NCI-H526 (cell line): Measurements from ENCODE around the gene KLHL22.

Experiments
- DNase-seq, 2 experiments: peaks; one replicate each; lab custom pipeline; 2025; lab: John Stamatoyannopoulos, UW

KLHL22 gene

DNA sequence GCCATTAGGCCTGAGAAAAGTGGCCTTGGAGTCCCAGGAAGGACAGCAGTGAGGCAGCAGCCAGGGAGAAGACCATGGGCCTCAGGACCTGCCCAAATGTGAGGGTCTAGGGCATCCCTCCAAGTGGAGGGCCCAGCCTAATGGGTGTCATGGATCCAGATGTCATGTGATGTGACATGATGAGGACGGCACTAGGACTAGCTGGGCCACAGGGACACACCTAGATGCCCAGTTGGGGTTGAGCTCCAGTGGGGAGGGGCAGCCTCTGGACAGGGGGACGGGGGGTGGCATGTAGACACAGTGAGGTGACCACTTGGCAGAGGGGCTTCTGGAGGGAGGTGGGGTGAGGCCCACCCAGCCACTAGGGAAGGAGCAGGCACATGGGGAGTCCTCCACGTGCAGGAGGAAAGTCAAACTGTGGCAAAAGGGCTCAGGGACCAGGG is 63.3 kb downstream of the KLHL22 start:
- DNase-seq = no peak

DNA sequence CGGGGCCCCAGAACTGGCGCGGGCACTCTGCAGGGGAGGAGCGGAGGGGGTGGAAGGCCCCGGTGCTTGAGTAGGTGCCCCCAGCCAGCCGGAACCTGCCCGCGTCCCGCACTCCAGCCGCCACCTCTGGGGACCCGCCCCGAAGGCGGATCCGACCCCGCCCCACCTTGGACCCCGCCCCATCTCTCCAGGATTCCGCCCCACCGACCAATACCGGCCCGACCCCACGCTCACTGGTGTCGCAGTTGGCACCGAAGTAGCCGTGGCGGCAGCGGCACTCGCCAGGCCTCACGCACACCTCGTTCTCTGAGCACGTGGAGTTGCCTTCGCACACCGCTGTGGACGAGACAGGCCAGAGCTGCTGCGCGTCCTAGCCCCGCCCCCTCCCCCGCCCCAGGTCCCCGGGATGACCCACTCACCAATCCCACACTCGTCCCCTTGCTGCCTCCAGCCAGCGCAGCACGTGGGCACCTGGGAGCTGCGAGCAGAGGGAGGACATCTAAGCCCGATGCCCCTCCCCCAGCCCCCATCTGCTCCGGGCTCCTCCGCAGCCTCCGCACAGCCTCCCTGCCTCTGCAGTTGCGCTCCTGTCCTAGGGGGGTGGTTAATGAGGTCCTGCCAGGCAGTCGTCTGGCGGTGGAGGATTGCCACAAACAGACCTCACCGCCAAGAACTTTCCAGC is 63.9 kb downstream of the KLHL22 start:
- no peak for DNase-seq

DNA sequence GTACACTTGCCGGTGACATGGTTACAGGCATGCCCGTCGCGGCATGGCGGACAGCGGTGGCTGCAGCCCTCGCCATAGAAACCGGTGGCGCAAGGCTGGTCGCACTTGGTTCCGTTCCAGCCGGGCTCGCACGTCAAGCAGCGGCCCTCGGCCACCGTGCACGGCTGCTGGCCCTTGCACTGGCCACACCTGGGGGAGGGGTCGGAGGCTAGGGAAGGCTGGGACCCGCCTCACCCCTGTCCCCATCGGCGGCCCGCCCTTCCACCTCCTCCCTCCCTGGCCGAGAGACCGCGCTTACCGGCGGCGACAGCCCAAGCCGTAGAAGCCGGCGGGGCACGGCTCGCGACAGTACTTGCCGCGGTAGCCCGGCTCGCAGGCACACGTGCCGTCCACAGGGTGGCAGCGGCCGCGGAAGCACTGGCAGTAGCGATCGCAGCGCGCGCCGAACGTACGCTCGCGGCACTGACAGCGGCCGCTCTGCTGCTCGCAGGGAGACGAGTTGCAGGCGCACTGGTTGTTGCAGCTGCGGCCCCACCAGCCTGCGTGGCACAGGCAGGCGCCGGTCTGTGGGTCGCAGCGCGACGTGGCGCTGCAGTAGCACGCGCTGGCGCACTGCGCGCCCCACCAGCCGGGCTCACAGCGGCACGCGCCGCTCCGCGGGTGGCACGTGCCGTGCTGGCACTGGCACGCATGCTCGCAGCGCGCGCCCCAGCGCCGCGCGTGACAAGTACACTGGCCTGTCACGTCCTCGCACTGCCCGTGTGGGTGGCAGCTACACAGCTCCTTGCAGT is 64.7 kb downstream of the KLHL22 start:
- DNase-seq = peak; percentile 22 to 76

DNA sequence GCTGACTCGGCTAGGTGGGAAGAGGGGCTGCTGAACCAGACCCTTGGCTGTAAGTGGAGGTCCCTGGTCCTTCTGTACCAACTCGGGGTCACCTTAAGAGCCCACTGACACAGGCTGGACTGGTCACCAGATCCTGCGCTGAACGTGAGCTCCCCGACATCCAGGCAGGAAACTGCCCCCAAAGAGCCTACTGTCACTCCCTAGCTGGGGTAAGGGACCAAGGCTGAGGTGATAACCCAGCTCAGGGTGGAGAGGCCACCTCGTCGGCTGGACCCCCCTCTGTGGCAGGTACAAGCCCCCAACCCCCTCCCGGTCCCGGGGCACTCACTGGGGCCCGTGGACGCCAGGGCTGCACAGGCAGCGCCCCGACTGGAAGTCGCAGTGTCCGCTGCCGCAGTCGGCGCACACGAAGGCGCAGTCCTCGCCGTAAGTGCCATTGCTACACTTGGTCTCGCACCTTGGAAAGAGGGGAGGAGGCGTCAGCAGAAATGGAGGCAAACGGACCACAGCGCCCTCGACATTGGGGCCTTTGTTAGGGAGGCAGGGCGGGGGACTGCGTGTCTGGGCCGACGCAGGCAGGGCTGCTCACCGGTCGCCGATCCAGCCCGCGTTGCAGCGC is 65.4 kb downstream of the KLHL22 start:
- peak in 1 of 2 experiments; percentile 40 for DNase-seq

DNA sequence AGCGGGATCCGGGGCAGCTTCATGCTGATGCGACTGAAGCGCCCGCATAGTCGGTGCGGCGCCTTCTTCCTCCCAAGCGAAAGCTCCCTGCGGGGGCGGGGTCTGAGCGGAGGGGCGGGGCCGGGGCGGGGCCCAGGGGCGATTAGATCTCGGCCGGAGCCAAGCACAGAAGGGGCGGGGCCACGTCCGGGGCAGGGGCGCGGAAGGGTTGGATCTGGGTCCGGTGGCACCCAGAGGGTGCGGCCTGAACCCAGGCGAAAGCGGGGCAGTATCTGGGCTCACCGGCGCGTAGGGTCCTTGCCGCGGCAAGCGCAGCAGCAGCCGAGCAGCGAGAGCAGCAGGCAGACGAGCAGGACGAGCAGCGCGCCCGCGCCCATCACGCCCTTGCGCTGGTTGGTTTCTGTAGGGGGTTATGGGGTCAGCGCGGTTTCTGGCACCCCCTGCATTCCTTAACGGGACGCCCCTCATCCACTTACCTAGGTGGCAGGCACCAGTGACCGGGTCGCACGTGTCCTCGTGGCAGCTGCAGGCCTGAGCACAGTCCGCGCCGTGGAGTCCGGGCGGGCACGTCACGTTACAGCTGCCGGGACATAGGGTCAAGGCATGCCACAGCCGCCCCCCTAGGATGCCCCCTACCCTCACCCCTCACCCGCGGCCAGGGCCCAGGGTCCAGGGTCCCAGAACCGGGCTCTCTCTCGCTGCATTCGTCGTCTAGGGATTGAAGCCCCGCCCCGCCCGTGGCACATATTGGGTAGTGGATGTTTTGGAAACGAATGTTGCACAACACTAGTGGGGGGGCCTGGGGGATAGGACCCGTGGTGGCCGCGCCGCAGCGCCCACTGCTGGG is 66.1 kb downstream of the KLHL22 start:
- peak in 1 of 2 experiments; percentile 62 for DNase-seq

DNA sequence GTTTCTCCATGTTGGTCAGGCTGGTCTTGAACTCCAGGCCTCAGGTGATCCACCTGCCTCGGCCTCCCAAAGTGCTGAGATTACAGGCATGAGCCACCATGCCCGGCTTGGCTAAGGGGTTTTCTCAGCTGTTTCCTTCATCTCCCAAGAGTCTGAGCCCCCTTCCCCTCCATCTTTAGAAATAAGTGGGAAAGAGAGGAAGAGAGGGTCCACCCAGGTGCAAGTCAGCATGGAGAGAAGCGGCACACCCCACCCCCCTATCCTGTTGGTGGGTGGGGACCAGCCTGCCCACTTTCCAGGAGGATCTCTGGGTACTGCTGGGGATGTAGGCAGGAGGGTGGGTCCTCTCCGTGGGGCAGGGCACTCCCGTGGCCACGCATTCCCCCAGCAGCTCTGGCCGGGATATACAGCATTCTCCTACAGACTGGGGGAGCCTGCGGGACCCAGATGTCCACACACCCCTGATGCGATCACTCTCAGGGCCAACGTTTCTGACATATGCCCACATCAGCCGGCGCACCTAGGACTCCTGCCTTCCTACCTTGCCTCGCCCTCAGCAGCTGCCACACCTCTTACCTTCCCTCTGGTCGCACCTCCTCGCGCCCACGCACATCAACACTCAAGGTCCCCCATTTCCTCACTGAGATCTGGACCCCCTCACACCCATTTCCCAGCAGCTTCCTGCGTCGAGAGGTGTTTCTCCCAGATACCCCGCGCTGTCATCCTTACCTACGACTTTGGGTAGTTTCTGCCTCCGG is 66.9 kb downstream of the KLHL22 start:
- no peak for DNase-seq

DNA sequence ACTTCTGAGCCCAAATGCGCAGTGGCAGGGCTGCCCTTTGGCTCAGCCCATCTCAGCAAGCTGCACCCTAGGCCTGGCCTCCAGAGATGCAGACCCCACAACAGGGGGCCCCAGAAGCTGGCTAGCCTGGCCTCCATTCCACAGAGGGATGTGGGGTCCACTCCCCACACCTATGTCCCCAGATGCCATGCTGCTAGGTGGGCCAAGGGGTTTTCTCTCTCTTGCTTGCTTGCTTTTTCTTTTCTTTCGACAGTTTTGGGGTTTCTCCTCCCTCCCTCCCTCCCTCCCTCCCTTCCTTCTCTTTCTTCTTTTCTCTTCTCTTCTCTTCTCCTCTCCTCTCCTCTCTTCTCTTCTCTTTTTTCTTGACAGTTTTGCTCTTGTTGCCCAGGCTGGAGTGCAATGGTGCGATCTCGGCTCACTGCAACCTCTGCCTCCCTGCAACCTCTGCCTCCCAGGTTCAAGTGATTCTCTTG is 67.6 kb downstream of the KLHL22 start:
- DNase-seq = no peak

DNA sequence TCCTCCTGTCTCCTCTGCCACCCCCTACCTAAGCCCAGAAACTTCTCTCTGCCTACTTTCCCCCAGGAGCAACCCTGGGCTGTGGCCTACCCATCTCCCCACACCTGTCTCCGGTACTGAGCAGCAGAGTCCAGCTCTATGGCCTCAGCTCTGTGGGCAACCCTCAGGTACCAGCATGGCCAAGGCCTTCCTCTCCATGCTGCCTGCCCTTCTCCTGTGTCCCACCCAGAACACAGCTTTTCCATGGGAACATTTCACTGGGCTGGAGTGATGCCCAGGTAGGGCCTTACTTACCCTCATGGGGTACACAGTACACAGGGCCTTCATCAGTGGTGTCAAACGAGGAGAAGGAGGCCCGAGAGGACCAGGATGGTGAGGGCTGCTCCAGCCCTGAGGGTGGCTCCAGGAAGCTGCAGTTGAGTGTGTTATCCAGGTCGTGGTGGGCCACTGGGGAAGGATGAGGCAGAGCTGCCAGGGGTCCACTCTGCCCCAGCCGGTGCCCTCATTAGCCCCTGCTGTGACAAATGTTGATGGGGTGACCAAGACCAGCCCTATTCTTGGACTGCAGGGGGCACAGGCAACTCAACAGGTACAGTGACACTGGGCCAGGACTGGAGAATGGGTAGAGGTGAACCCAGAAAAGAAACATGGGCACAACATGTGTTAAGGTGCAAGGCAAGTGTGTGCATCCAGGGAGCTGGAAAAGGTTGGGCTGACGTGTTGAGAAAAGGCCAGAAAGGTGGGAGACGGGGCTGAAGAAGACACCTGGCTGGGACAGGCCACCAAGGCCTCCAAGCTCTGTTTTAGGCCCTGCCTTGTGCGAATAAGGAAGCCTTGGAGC is 68.3 kb downstream of the KLHL22 start:
- DNase-seq = no peak

DNA sequence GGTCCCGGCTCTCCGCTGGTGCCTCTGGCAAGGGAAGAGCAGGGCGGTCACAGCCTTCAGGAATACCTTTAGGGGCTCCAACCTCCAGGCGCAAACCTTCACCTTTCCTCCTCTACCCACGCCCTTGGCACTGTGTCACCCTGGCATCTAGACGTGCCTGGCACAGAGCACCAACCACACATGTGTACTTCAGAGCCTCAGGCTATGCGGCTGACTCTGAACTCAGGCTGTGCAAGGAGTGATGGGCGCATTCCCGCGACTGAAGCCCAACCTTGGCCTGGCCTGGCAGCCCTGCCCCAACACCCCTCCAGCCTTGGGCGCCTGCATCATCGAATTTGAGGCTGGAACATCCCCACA is 69.4 kb downstream of the KLHL22 start:
- DNase-seq = no peak

DNA sequence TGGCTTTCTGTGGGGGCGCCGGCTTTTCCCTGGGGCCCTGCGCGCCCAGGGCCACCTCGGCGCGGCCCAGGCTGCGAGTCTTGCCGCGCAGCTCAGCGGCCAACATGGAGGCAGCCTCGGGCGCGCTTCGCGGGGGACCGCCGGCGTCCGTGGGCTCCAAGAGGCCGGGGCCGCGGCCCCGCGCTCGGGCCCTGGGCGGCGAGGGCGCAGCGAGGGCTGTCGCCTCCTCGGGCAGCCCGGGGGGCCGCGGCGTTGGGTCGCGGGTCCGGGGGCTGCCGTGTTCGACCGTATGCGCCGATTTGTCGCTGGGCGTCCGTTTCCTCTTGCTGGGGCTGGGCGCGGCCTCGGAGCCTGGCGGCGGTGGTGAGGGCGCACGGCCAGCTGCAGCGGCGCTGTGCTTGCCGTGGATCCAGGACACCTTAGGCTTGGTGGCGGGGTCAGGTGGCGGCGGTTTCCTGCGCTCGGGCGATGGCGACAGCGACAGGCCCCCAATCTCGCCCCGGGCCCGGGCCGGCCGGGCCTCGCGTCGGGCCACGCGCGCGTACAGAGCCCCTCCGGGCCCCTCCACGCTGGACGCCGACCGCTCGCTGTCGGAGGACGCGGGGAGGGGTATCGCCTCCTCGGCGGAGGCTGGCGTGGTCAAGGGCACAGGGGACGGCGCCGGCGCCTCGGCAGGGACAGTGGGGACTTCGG is 69.9 kb downstream of the KLHL22 start:
- DNase-seq = no peak

DNA sequence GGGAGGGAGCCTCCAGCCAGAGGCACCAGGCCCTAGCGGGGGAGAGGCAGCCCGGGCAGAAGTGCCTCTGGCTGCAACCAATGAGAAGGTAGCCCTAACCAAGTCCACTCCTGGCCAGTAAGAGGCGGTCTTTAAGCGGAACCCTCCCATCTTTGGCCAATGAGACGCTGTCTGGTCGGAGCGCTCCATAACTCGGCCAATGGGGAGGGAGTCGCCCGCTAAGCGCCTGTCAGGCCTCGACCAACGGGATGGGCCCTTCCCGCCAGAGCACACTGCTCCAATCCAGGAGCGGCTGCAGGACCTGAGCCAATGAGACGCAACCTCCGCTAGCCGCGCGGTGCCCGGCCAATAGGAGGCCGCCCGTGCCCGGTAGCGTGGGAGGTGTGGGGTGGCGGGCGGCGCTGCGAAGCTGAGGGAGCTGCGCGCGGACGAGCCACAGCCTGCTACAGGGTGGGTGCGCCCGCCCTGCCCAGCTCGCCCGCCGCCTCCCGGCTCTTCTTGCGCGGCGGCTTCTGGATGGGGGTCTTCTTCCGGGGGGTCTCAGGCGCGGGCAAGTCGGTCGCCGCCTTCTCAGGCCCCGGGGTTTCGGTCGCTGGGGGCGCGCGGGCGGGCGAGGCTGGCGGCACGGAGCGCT is 70.5 kb downstream of the KLHL22 start:
- no peak for DNase-seq

DNA sequence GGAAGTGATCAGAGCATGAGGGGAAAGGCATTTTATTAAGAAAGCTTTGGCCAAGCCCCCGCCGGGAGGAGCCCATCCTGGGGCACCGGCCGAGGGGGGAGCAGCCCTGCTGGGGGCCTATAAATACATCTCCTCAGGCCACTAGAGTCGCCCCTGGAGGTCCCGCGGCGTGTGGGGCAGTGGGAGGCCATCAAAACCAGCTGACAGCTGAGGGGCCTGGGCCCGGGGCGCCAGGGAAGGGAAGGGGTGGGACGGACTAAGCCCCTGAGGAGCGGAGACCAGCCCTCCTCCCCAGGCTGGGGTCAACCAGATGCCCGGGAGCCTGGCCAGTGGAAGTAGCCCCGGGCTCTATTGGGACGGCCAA is 71.0 kb downstream of the KLHL22 start:
- no peak for DNase-seq

DNA sequence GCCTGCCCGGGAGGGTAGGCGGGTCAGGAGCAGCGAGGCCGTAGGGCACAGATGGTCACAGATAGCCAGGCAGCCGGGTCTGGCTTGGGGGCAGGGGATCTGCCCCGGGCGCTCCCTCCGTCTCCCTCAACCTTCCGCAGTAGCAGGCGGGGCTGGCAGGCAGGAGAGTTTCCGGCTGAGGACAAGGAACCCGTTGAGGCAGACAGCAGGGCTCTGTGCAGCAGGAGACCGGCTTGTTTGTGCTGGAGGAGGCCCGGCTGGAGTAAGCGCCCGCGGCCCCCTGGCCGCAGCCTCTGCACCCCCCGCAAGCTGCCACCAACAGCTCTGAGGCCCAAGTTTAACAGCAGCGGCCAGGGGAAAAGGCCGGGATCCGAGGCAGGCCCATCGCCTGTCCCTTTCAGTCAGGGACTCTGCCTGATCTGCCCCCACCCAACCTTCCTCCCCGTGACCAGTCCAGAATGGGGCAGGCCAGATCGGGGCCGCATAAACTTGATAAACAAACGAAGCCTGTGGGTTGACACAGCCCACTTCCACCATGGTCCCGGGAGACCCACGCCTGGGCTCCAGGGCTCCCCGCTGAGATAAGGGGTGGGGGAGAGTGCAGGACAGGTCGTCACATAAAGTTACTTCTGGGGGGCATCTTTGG is 71.6 kb downstream of the KLHL22 start:
- DNase-seq = no peak

DNA sequence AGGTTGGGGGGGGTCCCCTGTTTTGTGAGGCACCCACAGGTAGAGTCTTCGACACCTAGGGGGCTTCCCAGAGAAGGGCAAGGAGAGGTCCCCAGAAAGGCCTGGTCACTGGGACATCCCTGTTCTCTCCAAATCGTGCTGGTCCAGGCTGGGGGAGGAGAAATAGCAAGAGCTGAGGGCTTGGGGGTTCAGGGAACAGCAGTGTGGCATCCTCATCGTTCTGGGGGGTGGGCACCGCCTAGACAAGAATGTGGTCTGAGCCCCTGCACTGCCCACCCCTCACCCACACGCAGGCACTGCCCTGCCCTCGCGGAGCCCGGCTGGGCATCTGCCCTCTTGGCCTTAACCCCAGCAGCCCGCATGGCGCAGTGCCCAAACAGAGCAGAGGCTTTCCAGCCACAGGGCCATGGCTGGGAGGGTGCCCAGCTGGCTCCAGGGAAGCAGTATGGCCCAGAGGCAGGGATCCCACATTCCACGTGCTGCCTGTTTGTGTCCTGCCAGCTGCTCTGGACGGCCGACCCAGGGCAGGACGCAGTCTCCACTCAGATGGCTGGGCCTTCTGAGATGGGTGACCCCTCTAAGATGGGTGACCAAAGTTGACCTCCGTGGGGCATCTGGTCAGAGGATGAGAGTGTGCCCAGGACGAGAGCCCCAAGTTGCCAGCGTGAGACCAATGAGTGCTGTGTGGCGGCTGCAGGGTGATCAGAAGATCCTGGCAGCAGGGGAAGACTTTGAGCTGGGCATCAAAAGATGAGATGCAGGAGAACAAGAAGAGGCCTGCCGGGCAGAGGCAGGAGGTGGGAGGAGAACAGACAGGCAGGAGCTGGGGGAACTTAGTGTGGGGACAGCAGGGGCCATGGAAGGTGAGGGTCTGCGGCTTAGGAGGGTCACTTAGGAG is 72.3 kb downstream of the KLHL22 start:
- DNase-seq = no peak

DNA sequence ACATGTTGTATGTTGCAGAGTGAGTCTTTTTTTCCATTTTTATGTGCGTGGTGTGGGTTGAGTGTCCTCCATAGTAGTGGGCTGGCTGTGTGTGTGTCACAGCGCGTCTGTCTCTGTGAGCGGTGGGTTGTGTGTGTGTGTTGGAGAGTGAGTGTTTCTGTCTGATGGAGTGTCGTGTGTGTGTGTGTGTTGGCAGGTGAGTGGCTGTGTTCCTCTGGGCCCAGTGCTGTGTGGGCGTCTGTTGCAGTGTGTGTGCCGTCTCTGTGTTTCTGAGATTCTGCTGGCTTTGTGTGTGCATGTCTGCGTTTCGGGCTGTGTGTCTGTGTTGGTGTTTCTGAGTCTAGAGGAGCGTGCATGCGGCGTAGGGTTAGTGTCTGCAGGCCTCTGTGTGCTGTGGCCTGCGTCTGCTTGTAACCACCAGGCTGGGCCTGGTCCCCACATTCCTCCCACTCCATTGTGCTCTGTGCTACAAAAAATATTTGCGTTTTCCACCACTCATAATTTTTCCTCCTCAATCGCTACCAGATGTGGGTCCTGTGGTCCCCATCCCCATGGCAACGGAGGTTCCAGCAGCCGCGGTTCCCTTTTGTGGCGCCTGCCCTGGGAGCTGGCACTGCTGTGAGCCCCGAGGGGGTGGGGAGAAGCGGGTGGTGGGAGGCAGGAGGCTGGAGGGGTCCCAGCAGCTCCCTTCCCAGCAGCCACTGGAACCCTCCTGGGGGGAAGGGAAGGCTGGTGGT is 73.2 kb downstream of the KLHL22 start:
- DNase-seq = no peak

DNA sequence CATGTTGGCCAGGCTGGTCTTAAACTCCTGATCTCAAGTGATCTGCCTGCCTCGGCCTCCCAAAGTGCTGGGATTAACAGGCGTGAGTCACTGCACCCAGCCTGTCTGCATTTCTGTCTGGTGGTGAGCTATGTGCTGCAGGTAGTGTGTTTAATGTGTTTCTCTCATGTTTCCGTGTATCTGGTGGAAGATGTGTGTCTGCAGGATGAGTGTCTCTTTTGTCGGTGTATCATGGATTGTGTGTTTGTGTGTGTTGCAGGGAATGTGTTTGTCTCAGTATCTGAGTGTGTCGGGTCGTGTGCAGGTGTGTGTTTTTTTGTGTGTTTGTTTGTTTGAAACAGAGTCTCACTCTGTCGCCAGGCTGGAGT is 74.1 kb downstream of the KLHL22 start:
- no peak for DNase-seq

DNA sequence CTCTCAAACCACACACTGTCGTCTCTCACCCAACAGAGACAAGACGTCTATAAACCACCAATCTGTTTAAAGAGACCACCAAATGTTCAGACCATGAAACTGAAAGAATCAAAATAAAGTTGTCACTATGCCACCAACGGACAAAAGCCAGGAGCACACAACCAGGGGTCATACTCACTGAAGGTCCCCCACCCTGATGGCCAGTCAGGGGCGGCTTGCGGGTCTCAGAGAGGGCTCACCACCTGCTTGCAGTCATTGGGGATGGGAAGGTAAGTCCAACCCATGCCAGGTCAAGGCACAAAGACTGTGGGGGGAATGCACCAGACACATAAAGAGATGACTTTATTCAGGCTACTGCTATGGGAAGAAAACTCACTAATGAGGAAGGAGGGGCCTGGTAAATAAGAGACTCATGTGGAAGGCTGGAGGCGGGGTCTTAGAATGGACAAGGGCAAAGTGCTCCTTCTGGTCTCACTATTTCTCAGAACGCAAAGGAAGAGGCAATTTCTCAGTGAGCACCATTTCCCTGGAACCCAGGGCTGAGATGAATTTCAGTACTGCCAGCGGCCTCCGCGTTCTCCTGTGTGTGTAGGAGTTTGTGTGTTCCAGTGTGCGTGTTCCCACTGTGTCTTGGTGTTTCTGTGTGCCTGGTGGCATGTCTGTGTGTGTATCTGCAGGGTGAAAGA is 75.3 kb downstream of the KLHL22 start:
- DNase-seq = no peak
